GM03348 (cell line): ENCODE data around the gene LZTR1.

Experiments used
- DNase-seq: peaks from one replicate; pipeline ENCODE4 v3.0.0; 2012; ENCODE audit warnings: low spot score

LZTR1 gene

GRCh38 chr22:20951151-20951931, 30.8 kb upstream of the LZTR1 start:
- no peak for DNase-seq

GRCh38 chr22:20951932-20952380, 30.1 kb upstream of the LZTR1 start:
- DNase-seq = no peak

- DNase-seq = no peak
Observed at GRCh38 chr22:20952544-20953341, 29.4 kb upstream of the LZTR1 start.

- DNase-seq = no peak
Observed at GRCh38 chr22:20953342-20953608, 28.8 kb upstream of the LZTR1 start.

GRCh38 chr22:20953668-20954500, 28.2 kb upstream of the LZTR1 start:
- DNase-seq = no peak

GRCh38 chr22:20955548-20955947, 26.5 kb upstream of the LZTR1 start:
- no peak for DNase-seq

- no peak for DNase-seq
Observed at GRCh38 chr22:20956258-20957101, 25.6 kb upstream of the LZTR1 start.

- peak; percentile 62 for DNase-seq
Observed at GRCh38 chr22:20957102-20957682, 24.9 kb upstream of the LZTR1 start.

GRCh38 chr22:20957683-20958431, 24.2 kb upstream of the LZTR1 start:
- peak; percentile 69 for DNase-seq

GRCh38 chr22:20959578-20960461, 22.3 kb upstream of the LZTR1 start:
- no peak for DNase-seq

- DNase-seq = no peak
Observed at GRCh38 chr22:20960609-20961008, 21.5 kb upstream of the LZTR1 start.

GRCh38 chr22:20962491-20962945, 19.6 kb upstream of the LZTR1 start:
- no peak for DNase-seq

GRCh38 chr22:20963201-20964052, 18.7 kb upstream of the LZTR1 start:
- no peak for DNase-seq

- no peak for DNase-seq
Observed at GRCh38 chr22:20964090-20964798, 17.9 kb upstream of the LZTR1 start.

- no peak for DNase-seq
Observed at GRCh38 chr22:20964799-20965103, 17.3 kb upstream of the LZTR1 start.

- peak; percentile 42 for DNase-seq
Observed at GRCh38 chr22:20965104-20965887, 16.8 kb upstream of the LZTR1 start.
